Activated CD4-positive, alpha-beta T cell treated with anti-CD3 and anti-CD28 coated beads, Interleukin-2, amount 50 U/mL, for 16 hours (primary cell): ENCODE measurements around the gene VSIG4.
"Not testable (repeated sequence)": the region's sequence is repeated elsewhere in the genome, so short reads cannot be mapped to it uniquely, and the experiment has no call there.

Experiments used
- DNase-seq: peaks from one replicate; pipeline ENCODE4 v3.0.0-alpha.2; 2020

Gene VSIG4

DNA sequence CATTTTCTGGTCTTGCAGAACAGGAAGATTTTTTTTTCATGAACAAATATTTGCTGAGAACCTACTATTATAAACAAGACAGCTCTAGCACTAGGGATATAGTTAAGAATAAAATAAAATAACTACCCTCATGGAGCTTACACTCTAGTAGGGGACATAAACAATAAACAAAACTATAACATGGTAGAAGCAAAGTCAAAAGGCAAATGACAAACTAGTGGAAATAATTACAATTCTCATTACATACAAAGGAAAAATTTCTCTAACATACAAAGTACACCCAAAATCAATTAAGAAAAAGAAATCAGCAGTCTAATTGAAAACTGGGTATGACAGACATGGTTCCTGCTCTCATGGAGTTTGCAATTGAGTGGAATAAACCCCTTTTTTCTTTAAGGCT is 32.0 kb downstream of the VSIG4 start:
- DNase-seq = no peak

DNA sequence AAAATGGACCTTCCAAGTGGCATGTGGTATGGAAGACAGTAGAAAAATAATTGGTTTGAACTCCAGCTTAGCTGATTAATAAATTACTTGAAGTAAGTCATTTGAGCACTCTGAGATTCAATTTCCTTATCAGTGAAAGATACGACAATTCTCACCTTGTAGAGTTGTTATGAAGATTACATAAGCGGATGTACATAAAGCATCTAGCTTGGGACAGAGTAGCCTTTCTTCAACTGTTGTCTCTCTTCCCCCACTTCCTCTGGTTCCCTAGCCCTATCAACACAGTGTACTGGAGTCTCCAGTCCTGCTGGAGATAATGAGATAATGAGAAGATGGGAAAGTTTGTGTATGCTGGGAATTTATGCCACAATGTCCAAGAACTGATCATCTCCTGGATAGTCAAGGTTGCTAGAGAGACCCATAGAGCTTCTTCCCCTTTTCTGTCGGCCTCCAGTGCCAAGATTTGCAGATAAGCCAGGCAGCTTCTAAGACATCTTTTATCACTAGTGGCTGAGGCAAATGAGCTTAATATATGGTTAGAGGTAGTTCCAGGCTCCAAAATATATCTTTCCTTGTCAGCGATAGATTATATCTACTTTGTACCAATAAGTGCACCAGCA is 33.9 kb downstream of the VSIG4 start:
- DNase-seq = no peak

DNA sequence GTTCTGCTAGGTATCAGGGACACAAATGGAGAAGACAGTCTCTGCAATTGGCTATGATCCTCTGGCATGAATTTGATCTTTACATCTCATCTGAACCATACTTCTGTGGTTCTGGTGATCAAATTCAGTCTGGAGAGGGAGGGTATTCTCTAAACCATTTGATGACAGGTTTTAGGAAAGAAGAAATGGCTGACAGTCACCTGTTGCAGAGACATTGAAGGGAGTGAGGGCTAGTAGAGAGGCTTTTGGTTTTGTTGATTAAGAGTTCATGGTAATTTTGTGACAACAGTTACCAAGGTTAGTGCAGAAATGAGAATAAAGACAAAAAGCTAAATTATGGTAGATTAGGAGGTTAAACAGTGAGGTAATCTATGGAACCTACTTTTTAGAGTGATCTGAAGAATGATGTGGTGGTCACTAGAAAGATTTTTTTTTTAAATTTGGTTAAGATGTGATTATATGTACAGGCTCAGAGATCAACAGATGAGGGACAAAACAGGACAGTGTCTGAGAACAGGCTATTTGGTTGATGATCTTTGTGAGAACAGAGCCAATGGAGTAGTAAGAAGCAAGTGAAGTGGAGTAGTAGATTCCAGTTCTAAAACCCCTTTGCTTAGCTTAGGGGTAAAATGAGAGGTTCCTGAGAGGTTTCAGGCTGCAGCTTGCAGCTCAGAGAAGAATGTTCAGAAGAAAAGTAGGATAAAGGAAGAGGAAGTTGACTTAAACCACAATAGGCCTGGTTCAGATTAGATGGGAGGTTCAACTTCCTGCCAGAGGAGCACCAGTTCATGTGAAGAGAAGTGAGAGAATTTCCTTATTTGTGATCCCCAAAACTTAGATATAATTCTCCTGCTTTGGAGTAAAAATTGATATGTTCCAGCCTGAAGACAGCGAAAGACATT is 34.7 kb downstream of the VSIG4 start:
- DNase-seq = peak; percentile 21

DNA sequence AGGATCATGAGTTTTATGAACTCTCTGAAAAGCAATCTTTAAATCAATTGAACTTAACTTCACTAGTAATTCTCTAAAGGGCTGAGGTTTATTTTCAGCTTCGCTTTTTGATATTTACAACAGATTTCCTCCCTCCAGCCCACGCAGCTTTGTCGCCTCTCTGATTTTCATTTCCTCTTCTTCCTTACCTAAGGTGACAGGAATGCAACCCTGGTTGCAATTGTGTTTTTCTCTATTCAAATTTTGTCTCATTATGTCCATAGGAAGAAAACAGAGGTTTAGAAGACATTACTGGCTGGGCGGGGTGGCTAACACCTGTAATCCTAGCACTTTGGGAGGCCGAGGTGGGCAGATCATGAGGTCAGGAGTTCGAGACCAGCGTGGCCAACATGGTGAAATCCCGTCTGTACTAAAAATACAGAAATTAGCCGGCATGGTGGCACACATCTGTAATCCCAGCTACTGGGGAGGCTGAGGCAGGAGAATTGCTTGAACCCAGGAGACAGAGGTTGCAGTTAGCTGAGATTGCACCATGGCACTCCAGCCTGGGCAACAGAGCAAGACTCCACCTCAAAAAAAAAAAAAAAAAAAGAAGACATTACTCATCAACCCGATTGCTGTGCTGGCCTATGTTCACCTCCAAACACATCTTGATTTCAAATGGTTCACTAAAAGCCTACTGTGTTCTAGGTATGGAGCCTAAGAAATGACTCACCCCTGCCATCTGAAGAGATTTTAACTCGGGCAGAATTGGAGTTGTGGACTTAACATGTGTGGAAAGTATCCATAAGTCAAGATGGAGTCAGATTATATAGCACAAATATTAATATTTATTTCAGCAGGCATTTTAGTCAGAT is 36.8 kb downstream of the VSIG4 start:
- no peak for DNase-seq

DNA sequence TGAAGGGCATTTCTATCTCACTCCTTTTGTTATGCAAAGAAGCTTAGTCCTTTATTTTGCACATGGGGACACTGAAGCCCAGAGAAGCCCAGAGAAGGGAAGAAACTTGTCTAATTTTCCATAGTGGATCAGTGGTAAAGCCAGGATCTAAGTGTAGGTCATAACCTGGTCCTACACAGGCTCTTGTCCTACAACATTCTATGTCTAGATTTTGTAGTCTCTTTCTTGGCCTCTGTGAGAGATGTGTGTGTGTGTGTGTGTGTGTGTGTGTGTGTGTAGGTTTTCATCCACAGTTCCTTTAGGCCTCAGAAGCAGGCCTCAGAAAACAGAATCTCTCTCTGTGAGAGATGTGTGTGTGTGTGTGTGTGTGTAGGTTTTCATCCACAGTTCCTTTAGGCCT is 38.3 kb downstream of the VSIG4 start:
- DNase-seq = no peak

DNA sequence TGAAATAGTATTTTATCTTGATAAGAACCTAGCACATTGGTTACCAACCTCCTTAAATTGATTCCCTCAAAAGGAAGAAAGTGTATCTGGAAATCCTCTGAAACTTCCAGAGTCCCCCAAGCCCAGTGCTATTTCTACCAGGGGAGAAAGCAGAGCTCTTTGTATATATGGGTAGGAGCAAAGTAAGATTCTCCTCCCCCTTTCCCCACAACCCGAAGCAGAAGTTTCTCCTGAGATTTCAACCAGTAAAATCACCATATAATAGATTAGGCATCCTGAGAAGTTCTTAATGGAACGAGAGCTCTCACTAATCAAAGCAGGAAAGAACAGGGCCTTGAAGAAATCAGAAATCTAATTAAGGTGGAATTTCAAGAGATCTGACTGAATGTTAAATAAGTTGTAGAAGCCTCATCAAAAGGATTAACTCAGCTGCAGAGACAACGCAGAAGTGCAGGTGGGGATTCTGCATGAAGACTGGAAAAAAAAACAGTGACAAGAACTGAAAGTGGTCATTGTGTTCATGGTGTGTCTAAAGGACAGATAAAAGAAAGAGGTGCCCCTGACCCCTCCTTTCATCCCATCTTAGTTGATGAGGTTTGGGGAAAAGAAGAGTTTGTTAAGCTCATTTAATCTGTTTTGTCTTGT is 39.1 kb downstream of the VSIG4 start:
- DNase-seq = no peak

DNA sequence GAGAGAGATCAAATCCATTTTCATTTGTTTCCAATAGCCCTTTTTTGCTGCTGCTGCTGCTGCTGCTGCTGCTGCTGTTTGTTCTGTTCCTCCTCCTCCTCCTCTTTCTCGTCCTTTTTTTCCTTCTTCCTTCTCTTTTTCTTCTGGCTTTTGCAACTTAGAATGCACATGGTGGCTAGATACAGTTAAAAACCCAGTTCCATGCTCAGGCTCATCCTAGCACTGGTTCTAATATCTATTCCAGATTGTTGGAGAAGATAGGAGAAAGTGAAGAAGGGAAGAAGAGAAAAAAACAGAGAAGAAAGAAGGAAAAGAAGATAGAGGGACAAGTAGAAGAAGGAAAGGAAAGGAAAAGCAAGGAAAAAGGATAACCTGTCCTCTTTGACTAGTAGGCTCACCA is 39.7 kb downstream of the VSIG4 start:
- no peak for DNase-seq

DNA sequence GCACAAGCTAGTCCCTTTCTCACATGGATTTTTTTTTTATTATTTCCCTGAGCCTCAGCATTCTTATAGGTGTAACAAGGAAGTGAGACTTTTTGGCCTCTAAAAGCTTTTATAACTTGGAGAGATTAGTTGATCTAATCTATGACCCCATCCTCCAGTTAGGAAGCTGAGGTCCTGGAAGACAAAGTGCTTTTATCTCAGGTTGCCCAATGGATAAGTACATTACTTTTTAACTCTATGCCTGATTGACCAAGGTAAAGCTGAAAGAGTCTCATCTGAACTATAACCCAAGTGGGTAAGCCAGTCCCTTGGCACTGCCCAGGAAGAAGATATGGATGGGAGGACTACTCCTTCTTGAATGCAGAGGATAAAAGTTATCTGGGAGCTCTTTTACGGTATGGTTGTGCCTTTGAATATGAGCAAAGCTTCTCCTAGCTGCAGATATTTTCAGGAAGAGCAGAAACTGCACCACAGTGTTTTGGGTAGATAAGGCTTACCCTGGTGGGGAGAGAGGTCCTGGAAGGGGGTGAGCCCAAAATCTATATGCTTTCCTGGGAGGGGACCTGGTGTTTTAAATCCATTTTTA is 40.2 kb downstream of the VSIG4 start:
- no peak for DNase-seq

DNA sequence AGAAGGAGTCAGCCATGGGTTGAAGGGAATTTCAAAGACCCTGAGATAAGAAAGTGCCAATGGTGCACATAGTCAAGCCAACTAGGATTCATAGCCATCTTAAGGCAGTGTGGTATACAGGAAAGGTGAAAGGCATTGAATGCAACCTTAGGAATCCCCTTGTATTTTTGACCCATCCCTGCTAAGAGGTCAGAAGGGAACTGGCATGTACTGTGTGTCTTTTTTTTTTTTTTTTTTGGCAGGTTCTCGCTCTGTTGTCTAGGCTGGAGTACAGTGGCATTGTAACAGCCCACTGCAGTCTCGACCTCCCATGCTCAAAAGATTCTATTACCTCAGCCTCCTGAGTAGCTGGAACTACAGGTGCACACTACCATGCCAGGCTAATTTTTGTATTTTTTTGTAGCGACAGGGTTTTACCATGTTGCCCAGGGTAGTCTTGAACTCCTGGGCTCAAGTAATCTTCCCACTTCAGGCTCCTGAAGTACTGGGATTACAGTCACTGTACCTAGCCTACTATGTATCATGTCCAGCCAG is 40.8 kb downstream of the VSIG4 start:
- DNase-seq = no peak

DNA sequence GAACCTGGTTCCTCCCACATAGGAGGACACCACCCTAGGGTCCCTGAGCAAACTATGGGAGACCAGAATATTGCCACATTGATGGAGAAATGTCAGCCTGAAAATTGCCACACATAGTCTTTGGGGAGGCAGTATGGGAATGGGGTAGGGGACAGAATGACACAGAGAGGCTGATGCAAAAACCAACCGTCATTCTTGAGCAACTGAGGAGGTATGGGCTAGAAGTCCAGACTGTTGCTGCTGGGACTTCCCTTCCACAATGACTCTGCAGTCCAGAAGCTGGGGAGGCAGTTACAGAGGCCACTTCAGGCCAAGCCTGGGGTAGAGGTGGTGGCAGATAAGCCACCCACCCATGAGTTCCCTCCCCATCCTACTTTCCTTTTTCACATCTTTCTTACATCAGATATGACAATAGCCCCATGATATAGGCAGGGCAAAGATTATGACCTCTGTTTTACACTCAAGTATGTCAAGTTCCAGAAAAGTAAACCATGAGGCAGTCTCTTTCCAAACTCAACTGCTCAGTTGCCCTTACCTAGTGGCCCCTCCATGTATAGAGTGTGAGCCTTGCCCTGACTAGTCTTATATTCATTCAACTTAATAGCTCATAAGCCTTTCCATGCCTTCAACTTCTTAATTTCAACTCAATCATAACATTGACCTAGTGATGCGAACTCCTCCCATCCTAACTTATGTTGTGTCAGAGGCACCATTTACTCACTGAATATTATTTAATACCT is 41.7 kb downstream of the VSIG4 start:
- DNase-seq = no peak

DNA sequence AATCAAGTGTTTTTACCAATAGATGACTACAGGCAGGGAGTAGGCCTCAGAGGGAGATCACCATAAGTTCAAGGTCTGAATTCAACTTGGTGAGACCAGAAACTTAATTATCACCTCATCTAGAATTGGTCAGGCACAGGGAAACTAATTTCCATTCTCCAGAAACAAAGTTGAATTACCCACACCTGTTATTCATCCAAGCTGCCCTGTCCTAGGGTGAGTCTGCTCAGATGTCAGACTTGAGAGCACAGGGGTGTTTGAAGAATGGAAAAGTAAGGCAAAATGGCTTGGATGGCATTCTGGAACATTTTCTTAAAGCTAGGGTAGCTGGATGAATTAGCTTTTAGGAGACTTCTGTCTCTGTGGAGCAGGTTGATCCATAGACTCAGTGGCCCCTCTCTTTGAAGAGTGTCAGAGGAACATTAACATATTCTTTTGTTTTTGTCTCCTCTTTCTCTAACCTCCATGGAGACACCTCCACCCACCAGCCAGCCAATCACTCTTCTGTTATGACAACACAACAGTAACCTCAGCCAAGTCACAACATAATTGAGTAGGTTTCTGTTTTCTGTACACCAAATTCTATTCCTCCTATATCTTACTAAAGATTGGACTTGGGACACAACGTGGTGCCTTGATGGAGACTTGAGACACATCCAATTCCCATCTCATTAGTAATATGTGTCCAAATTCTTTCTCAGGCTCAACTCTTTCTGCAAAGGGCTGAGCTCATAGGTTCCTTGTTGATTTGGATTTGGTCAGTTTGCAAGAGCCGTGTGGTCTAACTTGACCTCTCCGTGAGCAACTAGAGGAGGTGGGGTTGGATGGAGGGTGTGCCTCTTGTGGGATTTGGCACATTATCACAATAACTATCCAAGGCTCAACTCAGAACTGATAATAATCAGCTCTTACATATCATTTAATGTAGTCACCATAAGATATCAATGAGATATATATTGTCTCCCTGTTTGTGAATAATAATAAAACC is 45.1 kb downstream of the VSIG4 start:
- DNase-seq = no peak

DNA sequence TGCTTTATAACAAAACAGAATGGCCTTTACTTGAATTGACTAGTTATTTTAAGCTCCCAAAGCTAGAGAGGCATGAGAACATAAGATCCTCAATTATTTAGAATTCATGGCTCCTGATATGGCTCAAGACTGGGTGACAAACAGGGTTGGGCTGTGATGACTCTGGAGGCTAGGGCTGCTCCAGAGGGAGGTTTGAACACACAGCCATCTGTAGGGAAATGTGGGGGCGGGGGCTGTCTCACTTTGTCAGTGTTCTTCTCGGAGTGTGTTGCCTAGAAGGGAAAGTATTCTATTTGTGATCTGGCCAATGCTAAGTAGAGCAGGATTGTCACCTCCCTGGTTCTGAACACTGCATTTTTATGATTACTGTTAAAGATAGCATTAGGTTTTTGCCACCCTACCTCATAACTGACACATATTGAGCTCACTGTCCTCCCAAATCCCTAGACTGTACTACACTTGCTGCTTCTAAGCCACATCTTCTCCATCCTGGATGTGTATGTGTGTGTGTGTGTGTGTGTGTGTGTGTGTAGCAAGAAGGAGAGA is 45.9 kb downstream of the VSIG4 start:
- DNase-seq = no peak

DNA sequence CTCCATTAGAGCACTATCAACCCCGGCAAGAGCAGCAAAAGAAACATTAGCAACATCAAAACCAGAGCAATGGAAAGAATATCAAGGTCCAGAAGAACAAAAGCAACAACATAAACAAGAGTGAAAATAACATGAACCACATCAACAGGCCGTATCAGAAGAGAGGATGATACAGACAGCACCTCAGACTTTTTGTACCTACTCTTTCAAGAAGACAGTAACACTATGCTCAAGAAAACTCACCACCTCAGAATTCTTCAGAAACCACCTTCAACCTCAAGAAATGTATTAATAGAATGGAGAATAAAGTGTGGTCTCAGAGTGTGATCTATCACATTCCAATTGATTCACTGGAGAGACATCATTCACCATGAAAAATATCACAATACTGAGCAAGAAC is 46.5 kb downstream of the VSIG4 start:
- DNase-seq = no peak

DNA sequence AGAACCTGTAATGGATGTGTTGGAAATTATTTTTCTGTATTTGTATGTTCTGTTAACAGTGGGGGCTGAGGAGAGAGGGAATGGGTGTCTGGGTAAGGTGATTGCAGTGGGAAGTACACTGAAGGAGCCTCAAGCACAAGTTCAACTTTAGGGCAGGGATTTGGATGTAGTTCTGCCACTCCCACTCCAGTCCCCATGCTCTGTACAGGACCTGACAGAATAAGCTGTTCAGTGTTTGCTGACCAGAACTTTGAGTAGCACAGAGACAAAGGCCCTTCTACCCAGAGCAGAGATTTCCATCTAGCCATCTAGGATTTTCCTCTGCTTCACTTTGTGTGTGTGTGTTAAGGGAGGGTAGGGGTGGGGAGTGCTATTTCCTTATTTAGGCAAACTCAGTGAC is 49.2 kb downstream of the VSIG4 start:
- no peak for DNase-seq

DNA sequence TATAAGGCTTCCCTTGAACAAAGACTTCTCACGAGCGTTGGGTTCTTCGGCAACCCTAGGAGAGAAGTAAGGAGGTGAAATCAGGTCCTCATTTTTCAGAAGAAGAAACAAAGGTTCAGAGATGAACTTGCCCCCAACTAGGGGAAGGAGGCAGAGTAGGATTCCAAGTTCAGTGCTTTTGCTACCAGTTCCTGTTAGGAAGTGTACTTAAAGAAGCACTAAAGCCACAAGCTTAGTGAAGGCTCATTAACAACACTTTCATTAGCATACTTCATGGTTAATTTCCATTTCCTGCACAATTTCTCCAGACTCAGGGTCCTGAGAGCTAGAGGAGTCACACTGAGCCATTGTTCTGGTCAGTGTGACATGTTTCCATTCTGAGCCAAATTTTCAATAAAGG is 52.1 kb downstream of the VSIG4 start:
- DNase-seq = no peak

DNA sequence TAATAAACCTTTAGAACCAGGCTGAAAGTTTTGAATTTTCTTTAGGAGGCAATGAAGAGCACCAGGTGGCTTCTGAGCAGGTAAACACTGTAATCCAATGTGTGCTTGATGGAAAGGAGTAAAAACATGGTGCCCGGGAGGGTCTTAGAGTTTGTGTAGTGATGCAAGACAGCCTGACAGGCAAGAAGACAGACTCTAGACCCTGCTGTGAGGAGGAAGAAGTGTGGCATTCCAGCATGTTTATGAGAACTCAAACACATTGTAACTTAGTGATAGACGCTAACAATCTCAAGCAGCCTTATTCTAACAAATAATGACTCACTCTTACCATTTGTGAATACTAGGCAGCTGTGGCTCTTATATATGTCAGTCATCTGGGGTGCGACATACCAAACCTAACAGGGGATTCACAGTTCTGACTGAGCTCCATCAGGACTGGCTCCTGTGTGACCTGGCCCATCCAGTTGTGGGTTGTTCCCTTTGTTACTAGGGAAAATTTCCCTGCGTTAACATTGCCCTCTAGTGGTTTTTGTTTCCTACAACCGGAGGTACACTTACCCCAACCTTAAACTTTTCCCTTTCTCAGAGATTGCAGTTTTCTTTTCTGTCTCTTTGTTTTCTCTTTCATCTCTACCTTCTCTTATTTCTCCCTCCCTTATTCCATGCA is 53.8 kb downstream of the VSIG4 start:
- DNase-seq = peak; percentile 76

DNA sequence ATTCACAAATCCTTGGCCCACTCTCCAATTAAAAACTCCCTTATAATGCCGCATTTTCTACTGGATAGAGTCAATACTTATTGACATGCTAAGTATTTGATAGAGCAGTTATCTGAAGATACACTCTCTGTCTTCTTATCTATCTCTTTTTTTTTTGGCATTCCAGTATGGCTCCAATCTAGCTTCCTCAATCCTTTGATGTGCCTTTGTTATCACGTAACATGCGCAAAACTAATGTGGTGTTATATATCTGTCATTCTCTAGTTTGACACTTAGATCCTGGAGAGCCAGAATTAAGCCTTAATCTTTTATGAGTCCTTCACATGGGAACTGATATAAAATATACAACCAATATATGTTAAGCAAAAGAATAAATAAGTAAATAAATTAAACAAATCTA is 54.7 kb downstream of the VSIG4 start:
- no peak for DNase-seq

DNA sequence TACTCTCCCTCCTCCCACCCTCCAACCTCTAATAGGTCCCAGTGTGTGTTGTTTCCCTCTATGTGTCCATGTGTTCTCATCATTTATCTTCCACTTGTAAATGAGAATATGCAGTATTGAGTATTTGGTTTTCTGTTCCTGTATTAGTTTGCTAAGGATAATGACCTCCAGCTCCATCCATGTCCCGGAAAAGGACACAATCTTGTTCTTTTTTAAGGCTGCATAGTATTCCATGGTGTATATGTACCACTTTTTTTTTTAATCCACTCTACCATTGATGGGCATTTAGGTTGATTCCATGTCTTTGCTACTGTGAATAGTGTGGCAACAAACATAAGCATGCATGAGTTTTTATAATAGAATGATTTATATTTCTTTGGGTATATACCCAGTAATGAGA is 62.7 kb downstream of the VSIG4 start:
- DNase-seq = not testable (repeated sequence)

DNA sequence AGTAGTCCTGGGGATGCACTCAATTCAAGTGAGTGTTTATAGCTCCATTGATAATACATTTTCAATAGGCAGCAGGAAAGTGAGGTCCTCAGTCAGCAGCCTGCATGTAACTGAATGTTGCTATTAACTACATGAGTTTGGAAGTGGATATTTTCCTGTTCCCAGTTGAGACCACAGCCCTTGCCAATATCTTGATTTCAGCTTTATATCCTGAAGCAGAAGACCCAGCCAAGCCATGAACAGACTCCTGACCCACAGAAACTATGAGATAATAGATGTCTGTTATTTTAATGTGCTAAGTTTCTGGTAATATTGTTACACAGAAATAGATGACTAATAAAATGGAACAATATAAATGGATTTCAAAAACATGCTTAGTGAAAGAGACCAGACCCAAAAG is 63.7 kb downstream of the VSIG4 start:
- DNase-seq = no peak
